Spleen (tissue), 7 donors: Measurements from ENCODE around the gene CDKN3.
"Not testable (repeated sequence)": the region's sequence is repeated elsewhere in the genome, so short reads cannot be mapped to it uniquely, and the experiment has no call there.

Source experiments
- POLR2A ChIP-seq, 3 donors: fragments of 450-650 bp; IDR thresholded peaks; one replicate each; pipeline ENCODE4 v1.5.1; 2017; ENCODE audit warnings: antibody characterized with exemption in 3 of 3, mild to moderate bottlenecking in 1 of 3
- POLR2AphosphoS5 ChIP-seq, 3 donors: sonication (generic); formaldehyde crosslinking; IDR thresholded peaks; one replicate each; pipeline ENCODE4 v1.5.1; 2017; ENCODE audit warnings: antibody characterized with exemption in 3 of 3
- TF ChIP-seq, protein P1 (sequence below), 11 experiments: fragments of 200-600 bp in 7 of 11; fragments of 450-650 bp in 4 of 11; sonication (generic) in 4 of 11; IDR thresholded peaks in 8 of 11; conservative IDR thresholded peaks in 3 of 11; 1 replicate in 7 of 11; 2 replicates in 4 of 11; pipeline versions ENCODE4 v1.4.0 to v1.8.0; 2016 to 2021; ENCODE audit warnings: antibody characterized with exemption in 11 of 11, inconsistent platforms in 4 of 11, mild to moderate bottlenecking in 1 of 11
- donor health status: DM: no; HTN: no; CAD: no; lungs with moderate emphysema.
- donor health status: DM: no; HTN: no; CAD: no.
- donor health status: DM: no; HTN: no; CAD: no.

DNA sequence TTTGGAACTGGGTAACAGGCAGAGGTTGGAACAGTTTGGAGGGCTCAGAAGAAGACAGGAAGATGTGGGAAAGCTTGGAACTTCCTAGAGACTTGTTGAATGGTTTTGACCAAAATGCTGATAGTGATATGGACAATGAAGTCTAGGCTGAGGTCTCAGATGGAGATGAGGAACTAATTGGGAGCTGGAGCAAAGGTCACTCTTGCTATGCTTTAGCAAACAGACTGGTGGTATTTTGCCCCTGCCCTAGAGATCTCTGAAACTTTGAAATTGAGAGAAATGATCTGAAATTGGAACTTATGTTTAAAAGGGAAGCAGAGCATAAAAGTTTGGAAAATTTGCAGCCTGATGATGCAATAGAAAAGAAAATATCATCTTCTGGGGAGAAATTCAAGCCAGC lies 61.7 kb downstream of the CDKN3 start:
- TF ChIP-seq, protein P1, sequence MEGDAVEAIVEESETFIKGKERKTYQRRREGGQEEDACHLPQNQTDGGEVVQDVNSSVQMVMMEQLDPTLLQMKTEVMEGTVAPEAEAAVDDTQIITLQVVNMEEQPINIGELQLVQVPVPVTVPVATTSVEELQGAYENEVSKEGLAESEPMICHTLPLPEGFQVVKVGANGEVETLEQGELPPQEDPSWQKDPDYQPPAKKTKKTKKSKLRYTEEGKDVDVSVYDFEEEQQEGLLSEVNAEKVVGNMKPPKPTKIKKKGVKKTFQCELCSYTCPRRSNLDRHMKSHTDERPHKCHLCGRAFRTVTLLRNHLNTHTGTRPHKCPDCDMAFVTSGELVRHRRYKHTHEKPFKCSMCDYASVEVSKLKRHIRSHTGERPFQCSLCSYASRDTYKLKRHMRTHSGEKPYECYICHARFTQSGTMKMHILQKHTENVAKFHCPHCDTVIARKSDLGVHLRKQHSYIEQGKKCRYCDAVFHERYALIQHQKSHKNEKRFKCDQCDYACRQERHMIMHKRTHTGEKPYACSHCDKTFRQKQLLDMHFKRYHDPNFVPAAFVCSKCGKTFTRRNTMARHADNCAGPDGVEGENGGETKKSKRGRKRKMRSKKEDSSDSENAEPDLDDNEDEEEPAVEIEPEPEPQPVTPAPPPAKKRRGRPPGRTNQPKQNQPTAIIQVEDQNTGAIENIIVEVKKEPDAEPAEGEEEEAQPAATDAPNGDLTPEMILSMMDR (IDR thresholded peaks at IDR 0.05 in 8 of 11, conservative IDR thresholded peaks at IDR 0.05 in 3 of 11), result not testable (repeated sequence)
- TF ChIP-seq POLR2A, POLR2AphosphoS5 (IDR thresholded peaks at IDR 0.05): not testable (repeated sequence)
